NCI-H1092 treated with DMSO at 0.1 percent for 48 hours (cell line): ENCODE results near the gene N4BP3.

Experiments
- DNase-seq: peaks from one replicate; lab custom pipeline; 2025; lab: John Stamatoyannopoulos, UW

Gene N4BP3

GRCh38 chr5:178150977-178151734 lies 37.8 kb downstream of the N4BP3 start:
- DNase-seq: no peak

- no peak for DNase-seq
Measured at GRCh38 chr5:178152491-178153444, 39.4 kb downstream of the N4BP3 start.

- DNase-seq: peak; percentile 93
Measured at GRCh38 chr5:178153530-178154340, 40.4 kb downstream of the N4BP3 start, which contains the start of gene NHP2. Gene NHP2 (minus strand): TSS chr5:178153885. CDS start chr5:178153817, 68 bp downstream.

- DNase-seq: no peak
Measured at GRCh38 chr5:178155065-178155464, 41.7 kb downstream of the N4BP3 start.

- DNase-seq: no peak
Measured at GRCh38 chr5:178160176-178160575, 46.8 kb downstream of the N4BP3 start.

- no peak for DNase-seq
Measured at GRCh38 chr5:178162481-178162880, 49.1 kb downstream of the N4BP3 start.

- DNase-seq: peak; percentile 78
Measured at GRCh38 chr5:178163772-178164735, 50.7 kb downstream of the N4BP3 start.

- no peak for DNase-seq
Measured at GRCh38 chr5:178165581-178165980, 52.2 kb downstream of the N4BP3 start.

GRCh38 chr5:178170455-178170854 lies 57.1 kb downstream of the N4BP3 start:
- no peak for DNase-seq

- no peak for DNase-seq
Measured at GRCh38 chr5:178174456-178174855, 61.1 kb downstream of the N4BP3 start.
